SU-DHL-6 (cell line): ENCODE measurements around the gene SKOR1.

ENCODE experiments used
- H2AFZ ChIP-seq: fragments of 200-600 bp; sonication (generic); 2 replicates; pipeline ENCODE4 v1.6.1; 2014; ENCODE audit warnings: low read depth, mild to moderate bottlenecking, moderate library complexity, mixed read lengths, antibody characterized with exemption, low read length; ENCODE audit not compliant: severe bottlenecking
- H3F3A ChIP-seq: fragments of 200-600 bp; shearing (Covaris generic); 2 replicates; pipeline ENCODE4 v1.6.0; 2016; ENCODE audit warnings: antibody characterized with exemption, mild to moderate bottlenecking; ENCODE audit not compliant: insufficient read depth
- H3K27ac ChIP-seq: fragments of 200-600 bp; sonication (generic); 2 replicates; pipeline ENCODE4 v1.5.1; 2016; ENCODE audit warnings: low read depth, mild to moderate bottlenecking, low read length, moderate library complexity, mixed read lengths
- H3K27me3 ChIP-seq: fragments of 200-600 bp; sonication (generic), shearing (Covaris generic); 2 replicates; pipeline ENCODE4 v1.6.0; 2014; ENCODE audit warnings: mild to moderate bottlenecking, low read length
- H3K36me3 ChIP-seq: fragments of 200-600 bp; sonication (generic); 2 replicates; pipeline ENCODE4 v1.6.1; 2014; ENCODE audit warnings: mild to moderate bottlenecking, low read length, mixed read lengths
- H3K4me2 ChIP-seq: fragments of 300-600, 200-600 bp; shearing (Covaris generic), sonication (generic); 2 replicates; pipeline ENCODE4 v1.6.0; 2014; ENCODE audit warnings: low read length, low read depth, mild to moderate bottlenecking; ENCODE audit not compliant: poor library complexity, severe bottlenecking
- H3K4me3 ChIP-seq: fragments of 200-600 bp; sonication (generic); 2 replicates; pipeline ENCODE4 v1.5.1; 2014; ENCODE audit warnings: antibody characterized with exemption, low read length, mild to moderate bottlenecking, mixed read lengths; ENCODE audit not compliant: insufficient read depth, poor library complexity, severe bottlenecking
- H3K79me2 ChIP-seq: fragments of 200-600 bp; sonication (generic); 2 replicates; pipeline ENCODE4 v1.6.1; 2014; ENCODE audit warnings: mild to moderate bottlenecking, low read length, moderate library complexity; ENCODE audit not compliant: insufficient read depth
- H3K9ac ChIP-seq: fragments of 200-600 bp; sonication (generic); 2 replicates; pipeline ENCODE4 v1.7.0; 2014; ENCODE audit warnings: mild to moderate bottlenecking, low read length
- H3K9me2 ChIP-seq: fragments of 200-600 bp; sonication (generic); replicated peaks from 2 replicates; pipeline ENCODE4 v1.6.1; 2014; ENCODE audit warnings: low read length; ENCODE audit not compliant: insufficient read depth
- H3K9me3 ChIP-seq: fragments of 200-600 bp; sonication (generic); 2 replicates; pipeline ENCODE4 v1.6.1; 2014; ENCODE audit warnings: low read length, mixed read lengths; ENCODE audit not compliant: insufficient read depth
- H4K20me1 ChIP-seq: fragments of 200-600 bp; sonication (generic); 2 replicates; pipeline ENCODE4 v1.6.1; 2014; ENCODE audit warnings: low read depth, mild to moderate bottlenecking, antibody characterized with exemption, low read length, moderate library complexity, mixed read lengths
- EZH2phosphoT487 ChIP-seq: fragments of 200-600 bp; sonication (generic), shearing (Covaris generic); conservative IDR thresholded peaks from 2 replicates; pipeline ENCODE4 v1.6.1; 2018; ENCODE audit warnings: mild to moderate bottlenecking, antibody characterized with exemption, low read length, moderate library complexity, mixed read lengths
- TF ChIP-seq, protein P1 (sequence below): fragments of 200-600 bp; sonication (generic); IDR thresholded peaks from one replicate; pipeline ENCODE4 v1.5.1; 2017; ENCODE audit warnings: antibody characterized with exemption, mild to moderate bottlenecking, low read length, moderate library complexity; ENCODE audit not compliant: insufficient read depth, poor library complexity, severe bottlenecking

The SKOR1 gene

DNA sequence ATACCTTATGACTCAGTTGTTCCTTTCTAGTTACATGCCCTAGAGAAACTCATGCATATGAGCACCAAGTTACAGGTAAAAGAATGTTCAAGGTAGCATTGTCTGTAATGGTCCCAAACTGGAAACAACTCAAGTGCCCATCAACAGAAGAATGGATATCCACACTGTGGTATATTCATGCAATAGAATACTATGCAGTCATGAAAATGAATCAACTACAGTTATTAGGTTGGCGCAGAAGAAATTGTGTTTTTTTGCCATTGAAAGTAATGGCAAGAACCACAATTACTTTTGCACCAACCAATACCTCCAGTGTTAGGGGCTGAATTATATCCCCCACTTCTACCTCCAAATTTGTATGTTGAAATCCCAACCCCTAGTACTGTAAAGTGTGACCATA, 24.2 kb downstream of the SKOR1 start:
- Histone ChIP-seq H4K20me1 (no peaks in the 10 kb centered on the region), H3K79me2 (no peaks in the 10 kb centered on the region), H3F3A (no peaks in the 10 kb centered on the region), H3K36me3 (no peaks in the 10 kb centered on the region), H3K9me3 (no peaks in the 10 kb centered on the region), H3K4me2 (no peak overlapping the region), H3K9ac (no peak overlapping the region), H3K27me3 (no peaks in the 10 kb centered on the region), H3K27ac (no peak overlapping the region), H2AFZ (no peak overlapping the region), H3K9me2 (no peaks in the 10 kb centered on the region), H3K4me3 (no peak overlapping the region)
- TF ChIP-seq, protein P1, sequence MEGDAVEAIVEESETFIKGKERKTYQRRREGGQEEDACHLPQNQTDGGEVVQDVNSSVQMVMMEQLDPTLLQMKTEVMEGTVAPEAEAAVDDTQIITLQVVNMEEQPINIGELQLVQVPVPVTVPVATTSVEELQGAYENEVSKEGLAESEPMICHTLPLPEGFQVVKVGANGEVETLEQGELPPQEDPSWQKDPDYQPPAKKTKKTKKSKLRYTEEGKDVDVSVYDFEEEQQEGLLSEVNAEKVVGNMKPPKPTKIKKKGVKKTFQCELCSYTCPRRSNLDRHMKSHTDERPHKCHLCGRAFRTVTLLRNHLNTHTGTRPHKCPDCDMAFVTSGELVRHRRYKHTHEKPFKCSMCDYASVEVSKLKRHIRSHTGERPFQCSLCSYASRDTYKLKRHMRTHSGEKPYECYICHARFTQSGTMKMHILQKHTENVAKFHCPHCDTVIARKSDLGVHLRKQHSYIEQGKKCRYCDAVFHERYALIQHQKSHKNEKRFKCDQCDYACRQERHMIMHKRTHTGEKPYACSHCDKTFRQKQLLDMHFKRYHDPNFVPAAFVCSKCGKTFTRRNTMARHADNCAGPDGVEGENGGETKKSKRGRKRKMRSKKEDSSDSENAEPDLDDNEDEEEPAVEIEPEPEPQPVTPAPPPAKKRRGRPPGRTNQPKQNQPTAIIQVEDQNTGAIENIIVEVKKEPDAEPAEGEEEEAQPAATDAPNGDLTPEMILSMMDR = no peak
- no peak for TF ChIP-seq EZH2phosphoT487

- no peak overlapping the region for H3K27ac ChIP-seq
- H4K20me1 ChIP-seq = no peaks in the 10 kb centered on the region
- no peaks in the 10 kb centered on the region for H3K79me2 ChIP-seq
- H3K9me3 ChIP-seq = no peaks in the 10 kb centered on the region
- H2AFZ ChIP-seq = no peak overlapping the region
- H3K4me2 ChIP-seq = no peak overlapping the region
- H3F3A ChIP-seq = no peaks in the 10 kb centered on the region
- no peaks in the 10 kb centered on the region for H3K36me3 ChIP-seq
- no peak overlapping the region for H3K9ac ChIP-seq
- no peaks in the 10 kb centered on the region for H3K9me2 ChIP-seq
- TF ChIP-seq, protein P1 = no peak
- no peak for TF ChIP-seq EZH2phosphoT487
- no peak overlapping the region for H3K4me3 ChIP-seq
- H3K27me3 ChIP-seq = no peaks in the 10 kb centered on the region
Measured at GRCh38 chr15:67850336-67850735, 25.0 kb downstream of the SKOR1 start.

- Histone ChIP-seq H3K9ac (no peak overlapping the region), H3K9me3 (no peaks in the 10 kb centered on the region), H3K36me3 (no peaks in the 10 kb centered on the region), H2AFZ (no peak overlapping the region), H3K4me3 (no peak overlapping the region), H3K27me3 (no peaks in the 10 kb centered on the region), H3K79me2 (no peaks in the 10 kb centered on the region), H3K9me2 (no peaks in the 10 kb centered on the region), H3F3A (no peaks in the 10 kb centered on the region), H4K20me1 (no peaks in the 10 kb centered on the region), H3K4me2 (no peak overlapping the region), H3K27ac (no peak overlapping the region)
- TF ChIP-seq, protein P1 = no peak
- TF ChIP-seq EZH2phosphoT487 = no peak
Measured at GRCh38 chr15:67850994-67851571, 25.8 kb downstream of the SKOR1 start.
